B cell (primary cell): ENCODE measurements around the gene BRMS1. TPM values are rescaled to one million over a fixed set of nuclear protein-coding genes. Genes with fewer than 3 reads are reported as not detected.

Source experiments
- ATAC-seq: fragments of 200-7000 bp; cut with Tn5 transposase; one replicate; pipeline ENCODE4 v1.10.0; 2021; ENCODE audit warnings: low read depth, mild to moderate bottlenecking, moderate number of reproducible peaks, moderate library complexity
- CTCF ChIA-PET: fragments of 350-600 bp; sonication (Branson Sonifier 250); formaldehyde crosslinking; loops from one replicate; lab custom pipeline; 2021; ENCODE audit warnings: antibody characterized with exemption, inconsistent platforms; lab: Charles Lee
- POLR2A ChIA-PET: fragments of 350-600 bp; sonication (Branson Sonifier 250); formaldehyde crosslinking; loops from one replicate; lab custom pipeline; 2021; ENCODE audit warnings: antibody characterized with exemption; lab: Charles Lee
- DNase-seq: peaks from one replicate; pipeline ENCODE4 v3.0.0; 2013
- H2AFZ ChIP-seq: 2 replicates; pipeline ENCODE4 v1.6.1; 2012; ENCODE audit warnings: mild to moderate bottlenecking, low read depth, low read length; ENCODE audit not compliant: insufficient read depth, poor library complexity, severe bottlenecking
- H3K27ac ChIP-seq, 2 donors: 1 replicate in 1 of 2; 2 replicates in 1 of 2; pipeline ENCODE4 v1.5.1; 2012 to 2013; ENCODE audit warnings: low read length in 2 of 2, mild to moderate bottlenecking in 2 of 2, moderate library complexity in 1 of 2
- H3K27me3 ChIP-seq, 4 experiments: fragments of 200-600 bp in 1 of 4; sonication (generic) in 1 of 4; replicated peaks in 1 of 4; 1 replicate in 2 of 4; 2 replicates in 2 of 4; pipeline versions ENCODE4 v1.6.1 to v1.7.0; 2013 to 2016; ENCODE audit warnings: low read length in 3 of 4, mild to moderate bottlenecking in 2 of 4, mixed read lengths in 1 of 4, moderate library complexity in 1 of 4; ENCODE audit not compliant: insufficient read depth in 4 of 4, control insufficient read depth in 3 of 4; ENCODE audit errors: control extremely low read depth in 1 of 4
- H3K36me3 ChIP-seq, 2 experiments: replicated peaks in 1 of 2; 1 replicate in 1 of 2; 2 replicates in 1 of 2; pipeline versions ENCODE4 v1.6.1 to v1.7.1; 2013; ENCODE audit warnings: low read length in 1 of 2; ENCODE audit not compliant: insufficient read depth in 2 of 2, control insufficient read depth in 1 of 2; ENCODE audit errors: control extremely low read depth in 1 of 2, extremely low read depth in 1 of 2
- H3K4me1 ChIP-seq, 2 donors: fragments of 200-600 bp in 1 of 2; sonication (generic) in 1 of 2; 1 replicate in 1 of 2; 2 replicates in 1 of 2; pipeline versions ENCODE4 v1.5.1 to v1.6.1; 2013 to 2017; ENCODE audit warnings: low read length in 2 of 2; ENCODE audit not compliant: control insufficient read depth in 2 of 2, insufficient read depth in 2 of 2
- H3K4me2 ChIP-seq: replicated peaks from 2 replicates; pipeline ENCODE3; 2012; ENCODE audit warnings: mild to moderate bottlenecking, low read depth, low read length; ENCODE audit not compliant: poor library complexity, severe bottlenecking
- H3K4me3 ChIP-seq, 5 experiments: fragments of 200-600 bp in 1 of 5; sonication (generic) in 1 of 5; 1 replicate in 3 of 5; 2 replicates in 2 of 5; pipeline versions ENCODE4 v1.5.1 to v1.7.0; 2011 to 2016; ENCODE audit warnings: low read length in 4 of 5, mild to moderate bottlenecking in 4 of 5, low read depth in 2 of 5, control low read depth in 1 of 5, moderate library complexity in 1 of 5; ENCODE audit not compliant: insufficient read depth in 1 of 5; ENCODE audit errors: control extremely low read depth in 1 of 5, extremely low read depth in 1 of 5
- H3K79me2 ChIP-seq: fragments of 200-600 bp; sonication (generic); one replicate; pipeline ENCODE4 v1.6.0; 2016; ENCODE audit warnings: low read length; ENCODE audit not compliant: control insufficient read depth, insufficient read depth
- H3K9ac ChIP-seq: fragments of 200-600 bp; sonication (generic); 2 replicates; pipeline ENCODE4 v1.6.1; 2017; ENCODE audit warnings: mild to moderate bottlenecking, low read length, moderate library complexity
- H3K9me3 ChIP-seq, 3 donors: one replicate each; pipeline versions ENCODE4 v1.6.1 to v1.7.1; 2013; ENCODE audit warnings: low read length in 2 of 3; ENCODE audit not compliant: control insufficient read depth in 2 of 3, insufficient read depth in 1 of 3; ENCODE audit errors: control extremely low read depth in 1 of 3
- H4K20me1 ChIP-seq: 2 replicates; pipeline ENCODE4 v1.6.0; 2012; ENCODE audit warnings: mild to moderate bottlenecking, low read length; ENCODE audit not compliant: insufficient read depth, control insufficient read depth, poor library complexity, severe bottlenecking
- H3K27ac Mint-ChIP-seq: one replicate; pipeline ENCODE4 v1.8.0; 2021; ENCODE audit warnings: mixed read lengths
- H3K27me3 Mint-ChIP-seq: one replicate; pipeline ENCODE4 v1.8.0; 2021; ENCODE audit warnings: mixed read lengths
- H3K4me1 Mint-ChIP-seq: one replicate; pipeline ENCODE4 v1.8.0; 2021; ENCODE audit warnings: mixed read lengths
- H3K4me3 Mint-ChIP-seq: one replicate; pipeline ENCODE4 v1.8.0; 2021; ENCODE audit warnings: mixed read lengths
- H3K9me3 Mint-ChIP-seq: one replicate; pipeline ENCODE4 v1.8.0; 2022; ENCODE audit warnings: mixed read lengths; ENCODE audit not compliant: insufficient read depth
- EZH2 ChIP-seq: IDR thresholded peaks from 2 replicates; pipeline ENCODE4 v1.6.1; 2012; ENCODE audit warnings: borderline replicate concordance, low read depth, mild to moderate bottlenecking, moderate library complexity, low read length; ENCODE audit not compliant: insufficient read depth, poor library complexity, severe bottlenecking
- WGBS: methylation state at CpG from one replicate; pipeline ENCODE4 v1.1.5; 2013; ENCODE audit warnings: missing lambda C conversion rate; ENCODE audit not compliant: insufficient coverage; 5-methylcytosine and 5-hydroxymethylcytosine counted together
- intact Hi-C: fragments of 100-400 bp; cut with micrococcal nuclease; formaldehyde crosslinking; loops from one replicate; pipeline ENCODE4 v1.10.0; 2022
- polyA plus RNA-seq: library from polyadenylated mRNA; depleted of rRNA; stranded (reverse); fragments of >200 nt; gene quantifications from 2 replicates; pipeline ENCODE4 v1.2.3, GENCODE V29; 2012
- total RNA-seq, 2 donors: library from RNA; stranded (reverse); fragments of 120-200 nt in 1 of 2; gene quantifications; 1 replicate in 1 of 2; 2 replicates in 1 of 2; pipeline versions ENCODE4 v1.2.3 to v1.2.4, GENCODE V29; 2013 to 2022
- TF ChIP-seq, protein P1 (sequence below): fragments of 200-600 bp; IDR thresholded peaks from one replicate; pipeline ENCODE4 v1.8.0; 2022; ENCODE audit warnings: antibody characterized with exemption, mild to moderate bottlenecking

BRMS1 gene
- total and polyA plus RNA-seq, 2 donors (not counting 1 experiment from before 2014, with no cell fraction given), result 51.2 to 58.3 TPM

DNA sequence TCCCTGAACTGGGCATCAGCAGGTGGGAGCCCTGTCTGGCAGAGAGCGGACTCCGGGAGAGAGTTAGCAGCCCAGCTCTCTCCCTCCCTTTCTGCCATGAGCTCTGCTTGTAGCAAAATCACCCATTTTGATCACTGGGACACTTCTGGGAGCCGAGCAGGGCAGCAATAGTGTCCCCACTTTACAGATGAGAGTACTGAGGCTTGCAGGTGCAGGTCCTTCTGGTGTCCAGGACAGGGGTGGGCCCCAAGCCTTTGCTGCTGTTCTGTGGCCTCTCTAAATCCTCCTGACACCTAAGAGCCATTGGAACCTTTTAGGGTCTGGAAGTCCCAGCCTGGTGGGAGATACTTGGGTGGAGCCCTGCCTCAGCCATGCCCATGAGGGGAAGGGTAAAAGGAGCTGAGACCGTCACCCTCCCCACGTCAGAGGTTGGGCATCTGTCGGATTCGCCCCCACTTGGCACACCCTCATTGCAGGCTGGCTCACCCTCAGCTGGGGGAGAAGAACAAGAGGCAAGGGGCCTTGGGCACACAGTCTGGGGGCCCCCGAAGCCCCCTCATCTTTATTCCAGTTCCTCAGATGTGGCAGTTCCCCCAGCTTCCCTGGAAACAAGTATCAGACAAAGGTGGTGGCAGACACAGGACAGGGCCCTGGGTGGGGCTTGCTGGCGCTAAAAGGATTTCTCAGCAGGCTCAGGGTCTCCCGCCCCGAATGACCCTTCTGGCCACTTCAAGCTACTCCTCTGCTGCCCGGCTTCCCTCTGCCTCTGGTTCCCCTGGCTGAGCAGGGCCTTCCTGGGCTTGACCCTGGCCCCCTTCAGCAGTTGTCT, 13.1 kb downstream of the BRMS1 start:
- Mint-ChIP-seq H3K4me3 (no peak overlapping the region), H3K27me3 (no peaks in the 10 kb centered on the region), H3K4me1 (peaks cover 28% of the 10 kb centered on the region), H3K9me3 (no peaks in the 10 kb centered on the region), H3K27ac (no peak overlapping the region)
- Histone ChIP-seq H3K4me1 (peaks cover 25 to 30% of the 10 kb centered on the region in 2 donors), H3K9ac (no peak overlapping the region), H4K20me1 (no peaks in the 10 kb centered on the region), H3K9me3 (no peaks in the 10 kb centered on the region), H3K79me2 (no peaks in the 10 kb centered on the region), H3K27me3 (peaks cover 0 to 9% (median 3%) of the 10 kb centered on the region in 4 experiments), H3K4me2 (no peak overlapping the region), H2AFZ (no peak overlapping the region), H3K4me3 (no peak overlapping the region), H3K36me3 (peaks cover 0 to under 1% of the 10 kb centered on the region in 2 experiments), H3K27ac (no peak overlapping the region)
- no peak for TF ChIP-seq EZH2
- TF ChIP-seq, protein P1, sequence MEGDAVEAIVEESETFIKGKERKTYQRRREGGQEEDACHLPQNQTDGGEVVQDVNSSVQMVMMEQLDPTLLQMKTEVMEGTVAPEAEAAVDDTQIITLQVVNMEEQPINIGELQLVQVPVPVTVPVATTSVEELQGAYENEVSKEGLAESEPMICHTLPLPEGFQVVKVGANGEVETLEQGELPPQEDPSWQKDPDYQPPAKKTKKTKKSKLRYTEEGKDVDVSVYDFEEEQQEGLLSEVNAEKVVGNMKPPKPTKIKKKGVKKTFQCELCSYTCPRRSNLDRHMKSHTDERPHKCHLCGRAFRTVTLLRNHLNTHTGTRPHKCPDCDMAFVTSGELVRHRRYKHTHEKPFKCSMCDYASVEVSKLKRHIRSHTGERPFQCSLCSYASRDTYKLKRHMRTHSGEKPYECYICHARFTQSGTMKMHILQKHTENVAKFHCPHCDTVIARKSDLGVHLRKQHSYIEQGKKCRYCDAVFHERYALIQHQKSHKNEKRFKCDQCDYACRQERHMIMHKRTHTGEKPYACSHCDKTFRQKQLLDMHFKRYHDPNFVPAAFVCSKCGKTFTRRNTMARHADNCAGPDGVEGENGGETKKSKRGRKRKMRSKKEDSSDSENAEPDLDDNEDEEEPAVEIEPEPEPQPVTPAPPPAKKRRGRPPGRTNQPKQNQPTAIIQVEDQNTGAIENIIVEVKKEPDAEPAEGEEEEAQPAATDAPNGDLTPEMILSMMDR, result no peak
- WGBS, result 93% methylated on average over 11 of the region's 12 CpGs
- peak; percentile 10 for DNase-seq
- ATAC-seq, result no peak
- intact Hi-C loops, result no loop called here
- ChIA-PET POLR2A (interaction anchor here (2.5 kb wide), 1 partner anchor 20 kb away, joined by 10 read pairs; no protein-coding TSS in a partner anchor), CTCF (interaction anchor here (0.8 to 4.6 kb wide), 5 partner anchors 10 to 58 kb away, joined by 3 to 101 read pairs (median 5); partner anchors contain the start of gene BRMS1)

DNA sequence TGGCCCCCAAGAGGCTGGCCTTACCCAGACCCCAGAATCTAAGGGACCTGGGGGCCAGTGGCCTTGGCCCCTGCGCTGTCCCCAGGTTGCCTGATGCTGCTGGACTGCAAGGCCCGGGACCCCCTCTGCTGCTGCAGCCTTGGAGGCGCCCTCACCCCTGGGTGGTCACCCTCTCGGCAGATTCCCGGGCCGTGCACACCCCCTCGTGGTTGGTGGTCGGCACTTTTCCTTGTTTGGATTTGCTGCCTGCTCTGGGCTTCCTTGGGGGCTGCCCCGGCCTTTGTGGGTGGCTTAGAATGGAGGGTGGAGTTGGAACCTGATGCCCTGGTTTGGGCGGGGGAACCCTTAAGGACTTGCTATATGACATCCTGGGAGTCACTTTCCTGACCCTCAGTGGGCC, 14.0 kb downstream of the BRMS1 start:
- no peak overlapping the region for H3K9ac ChIP-seq
- ATAC-seq (no peak), DNase-seq (no peak)
- no peaks in the 10 kb centered on the region for H3K36me3 ChIP-seq
- ChIA-PET CTCF (interaction anchor here (0.8 to 4.6 kb wide), 5 partner anchors 9 to 58 kb away, joined by 3 to 101 read pairs (median 5); partner anchors contain the start of gene BRMS1), POLR2A (interaction anchor here (2.5 kb wide), 1 partner anchor 19 kb away, joined by 10 read pairs; no protein-coding TSS in a partner anchor)
- TF ChIP-seq, protein P1, result no peak
- TF ChIP-seq EZH2, result no peak
- no peak overlapping the region for H3K27ac ChIP-seq
- H3K9me3 ChIP-seq, result no peaks in the 10 kb centered on the region
- H3K27me3 Mint-ChIP-seq, result no peaks in the 10 kb centered on the region
- 88% methylated on average over 10 of the region's 10 CpGs for whole genome bisulfite sequencing
- H4K20me1 ChIP-seq, result no peaks in the 10 kb centered on the region
- no peak overlapping the region for H3K4me3 Mint-ChIP-seq
- H3K4me1 ChIP-seq, result peaks cover 20 to 29% of the 10 kb centered on the region in 2 donors
- no peaks in the 10 kb centered on the region for H3K79me2 ChIP-seq
- no peak overlapping the region for H3K4me2 ChIP-seq
- H3K4me1 Mint-ChIP-seq, result peaks cover 21% of the 10 kb centered on the region
- H3K9me3 Mint-ChIP-seq, result no peaks in the 10 kb centered on the region
- peaks cover 0 to under 1% (median 0%) of the 10 kb centered on the region in 4 experiments for H3K27me3 ChIP-seq
- no peak overlapping the region for H2AFZ ChIP-seq
- no peak overlapping the region for H3K27ac Mint-ChIP-seq
- H3K4me3 ChIP-seq, result no peak overlapping the region
- intact Hi-C loops, result no loop called here
